Measurements from ENCODE around the gene CDH26. TPM values are rescaled to one million over a fixed set of nuclear protein-coding genes. Genes with fewer than 3 reads are reported as not detected.

Gene CDH26
- total RNA-seq, 1 experiment from 2014 or later, result 1.2 TPM

DNA sequence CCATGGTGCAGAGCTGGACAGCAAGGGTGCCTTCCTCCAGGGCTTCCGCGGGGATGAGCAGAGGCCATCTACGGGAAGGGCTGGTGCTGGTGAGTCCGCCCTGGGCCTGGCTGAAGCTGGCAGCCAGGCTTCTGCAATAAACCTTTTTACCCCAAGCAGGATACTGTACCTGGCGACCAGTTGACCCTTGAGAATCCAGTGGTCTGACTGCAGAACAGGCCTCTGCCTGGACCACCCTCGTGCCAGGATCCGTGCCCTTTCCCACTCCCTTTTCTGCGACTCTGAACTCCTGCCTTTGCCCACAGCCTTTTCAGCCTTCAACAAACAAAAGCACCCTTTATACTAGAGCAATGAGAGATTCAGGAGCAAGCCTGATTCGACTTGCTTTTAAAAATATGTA, 18.9 kb downstream of the CDH26 start:
- no peaks in the 10 kb centered on the region for H3K36me3 Mint-ChIP-seq (ENCODE audit: insufficient read depth, unreplicated experiment)
- no peaks in the 10 kb centered on the region for H3K4me1 Mint-ChIP-seq (ENCODE audit: low read depth, unreplicated experiment)
- H3K9me3 ChIP-seq, result no peaks in the 10 kb centered on the region
- no peak overlapping the region for H3K4me3 ChIP-seq (ENCODE audit: low read depth, low read length)
- no peaks in the 10 kb centered on the region for H3K36me3 ChIP-seq (ENCODE audit: control insufficient read depth, insufficient read depth, low read length)
- H3K4me1 ChIP-seq, result peaks cover 6% of the 10 kb centered on the region
- H3K4me3 Mint-ChIP-seq (ENCODE audit: unreplicated experiment), result no peak overlapping the region
- no TSS peak for BruUV-seq (replicated peaks)
- no peak for DNase-seq
- ChIA-PET CTCF (no interaction called here), POLR2A (no interaction called here)
- intact Hi-C loops (cut with micrococcal nuclease; ENCODE audit: unreplicated experiment), result no loop called here
- no peaks in the 10 kb centered on the region for H3K27me3 Mint-ChIP-seq (ENCODE audit: insufficient read depth, unreplicated experiment)
- H3K27ac Mint-ChIP-seq (ENCODE audit: unreplicated experiment), result no peak overlapping the region
- no peaks in the 10 kb centered on the region for H3K9me3 Mint-ChIP-seq (ENCODE audit: unreplicated experiment)
- TF ChIP-seq, protein P1, sequence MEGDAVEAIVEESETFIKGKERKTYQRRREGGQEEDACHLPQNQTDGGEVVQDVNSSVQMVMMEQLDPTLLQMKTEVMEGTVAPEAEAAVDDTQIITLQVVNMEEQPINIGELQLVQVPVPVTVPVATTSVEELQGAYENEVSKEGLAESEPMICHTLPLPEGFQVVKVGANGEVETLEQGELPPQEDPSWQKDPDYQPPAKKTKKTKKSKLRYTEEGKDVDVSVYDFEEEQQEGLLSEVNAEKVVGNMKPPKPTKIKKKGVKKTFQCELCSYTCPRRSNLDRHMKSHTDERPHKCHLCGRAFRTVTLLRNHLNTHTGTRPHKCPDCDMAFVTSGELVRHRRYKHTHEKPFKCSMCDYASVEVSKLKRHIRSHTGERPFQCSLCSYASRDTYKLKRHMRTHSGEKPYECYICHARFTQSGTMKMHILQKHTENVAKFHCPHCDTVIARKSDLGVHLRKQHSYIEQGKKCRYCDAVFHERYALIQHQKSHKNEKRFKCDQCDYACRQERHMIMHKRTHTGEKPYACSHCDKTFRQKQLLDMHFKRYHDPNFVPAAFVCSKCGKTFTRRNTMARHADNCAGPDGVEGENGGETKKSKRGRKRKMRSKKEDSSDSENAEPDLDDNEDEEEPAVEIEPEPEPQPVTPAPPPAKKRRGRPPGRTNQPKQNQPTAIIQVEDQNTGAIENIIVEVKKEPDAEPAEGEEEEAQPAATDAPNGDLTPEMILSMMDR (IDR thresholded peaks at IDR 0.05; ENCODE audit: insufficient read depth in 1 of 2, low read depth in 1 of 2, low read length in 1 of 2, severe bottlenecking in 1 of 2, unreplicated experiment in 1 of 2), result no peak
- no peaks in the 10 kb centered on the region for H3K27me3 ChIP-seq (replicated peaks; ENCODE audit: control insufficient read depth, insufficient read depth, low read length)

DNA sequence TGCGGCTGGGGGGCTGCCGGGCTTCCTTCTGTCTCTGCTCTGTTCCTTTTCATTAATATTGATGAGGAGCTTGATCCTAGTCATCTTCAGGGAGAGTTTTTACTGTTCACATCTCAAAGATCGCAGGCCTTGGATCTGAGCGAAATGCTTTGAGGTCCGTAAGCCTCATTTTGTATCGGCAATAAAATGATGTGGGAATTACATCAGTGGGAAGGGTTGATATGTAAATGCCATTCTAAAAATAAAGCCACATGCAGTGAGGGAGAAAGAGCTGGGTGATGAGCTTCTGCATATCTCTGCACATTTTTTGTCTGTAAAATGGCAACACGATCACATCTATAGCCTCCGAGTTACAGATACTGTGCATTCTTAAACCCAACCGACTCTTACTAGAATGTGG, 24.9 kb downstream of the CDH26 start:
- no TSS peak for BruUV-seq (replicated peaks)
- Mint-ChIP-seq H3K4me1 (ENCODE audit: low read depth, unreplicated experiment) (peaks cover 6% of the 10 kb centered on the region), H3K4me3 (ENCODE audit: unreplicated experiment) (no peak overlapping the region), H3K9me3 (ENCODE audit: unreplicated experiment) (no peaks in the 10 kb centered on the region), H3K27me3 (ENCODE audit: insufficient read depth, unreplicated experiment) (no peaks in the 10 kb centered on the region), H3K36me3 (ENCODE audit: insufficient read depth, unreplicated experiment) (no peaks in the 10 kb centered on the region), H3K27ac (ENCODE audit: unreplicated experiment) (no peak overlapping the region)
- Histone ChIP-seq H3K4me1 (no peaks in the 10 kb centered on the region), H3K27me3 (replicated peaks; ENCODE audit: control insufficient read depth, insufficient read depth, low read length) (no peaks in the 10 kb centered on the region), H3K9me3 (no peaks in the 10 kb centered on the region), H3K4me3 (ENCODE audit: low read depth, low read length) (no peak overlapping the region), H3K36me3 (ENCODE audit: control insufficient read depth, insufficient read depth, low read length) (no peaks in the 10 kb centered on the region)
- TF ChIP-seq, protein P1 (IDR thresholded peaks at IDR 0.05; ENCODE audit: insufficient read depth in 1 of 2, low read depth in 1 of 2, low read length in 1 of 2, severe bottlenecking in 1 of 2, unreplicated experiment in 1 of 2), result no peak
- ChIA-PET CTCF (no interaction called here), POLR2A (no interaction called here)
- intact Hi-C loops (cut with micrococcal nuclease; ENCODE audit: unreplicated experiment), result no loop called here
- DNase-seq, result no peak

DNA sequence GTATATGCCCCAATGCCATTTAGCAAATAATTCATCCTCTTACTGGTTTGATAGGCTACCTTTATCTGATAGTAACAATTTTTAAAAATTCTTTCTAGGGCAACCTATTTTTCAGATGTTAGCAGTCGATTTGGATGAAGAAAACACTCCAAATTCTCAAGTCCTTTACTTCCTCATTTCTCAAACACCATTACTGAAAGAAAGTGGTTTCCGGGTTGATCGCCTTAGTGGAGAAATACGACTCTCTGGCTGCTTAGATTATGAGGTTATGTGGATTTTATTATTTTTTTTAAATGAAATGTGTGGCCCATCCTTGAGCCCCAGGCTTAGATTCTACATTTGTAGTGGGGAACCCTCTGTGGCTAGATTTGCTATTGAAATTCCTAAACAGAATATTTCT, 26.3 kb downstream of the CDH26 start:
- CTCF ChIA-PET, result interaction anchor here (1.1 to 2.8 kb wide), 2 partner anchors 65 to 70 kb away, joined by 4 to 27 read pairs; no protein-coding TSS in a partner anchor
- intact Hi-C loops (cut with micrococcal nuclease; ENCODE audit: unreplicated experiment), result no loop called here

More for the DNA sequence above, 26.3 kb downstream of the CDH26 start:
- POLR2A ChIA-PET, result no interaction called here
- Mint-ChIP-seq H3K4me1 (ENCODE audit: low read depth, unreplicated experiment) (peaks cover 6% of the 10 kb centered on the region), H3K27ac (ENCODE audit: unreplicated experiment) (no peak overlapping the region), H3K27me3 (ENCODE audit: insufficient read depth, unreplicated experiment) (no peaks in the 10 kb centered on the region), H3K4me3 (ENCODE audit: unreplicated experiment) (no peak overlapping the region), H3K9me3 (ENCODE audit: unreplicated experiment) (peaks cover under 1% of the 10 kb centered on the region), H3K36me3 (ENCODE audit: insufficient read depth, unreplicated experiment) (no peaks in the 10 kb centered on the region)
- no peak for DNase-seq
- TF ChIP-seq, protein P1 (IDR thresholded peaks at IDR 0.05; ENCODE audit: insufficient read depth in 1 of 2, low read depth in 1 of 2, low read length in 1 of 2, severe bottlenecking in 1 of 2, unreplicated experiment in 1 of 2), result no peak
- Histone ChIP-seq H3K36me3 (ENCODE audit: control insufficient read depth, insufficient read depth, low read length) (no peaks in the 10 kb centered on the region), H3K27me3 (replicated peaks; ENCODE audit: control insufficient read depth, insufficient read depth, low read length) (no peaks in the 10 kb centered on the region), H3K4me3 (ENCODE audit: low read depth, low read length) (no peak overlapping the region), H3K4me1 (no peaks in the 10 kb centered on the region), H3K9me3 (no peaks in the 10 kb centered on the region)
- no TSS peak for BruUV-seq (replicated peaks)

Data from Caco-2 (cell line).